Measurements from ENCODE around the gene GAB2.
"Not testable (repeated sequence)": the region's sequence is repeated elsewhere in the genome, so short reads cannot be mapped to it uniquely, and the experiment has no call there.

GAB2 gene

DNA sequence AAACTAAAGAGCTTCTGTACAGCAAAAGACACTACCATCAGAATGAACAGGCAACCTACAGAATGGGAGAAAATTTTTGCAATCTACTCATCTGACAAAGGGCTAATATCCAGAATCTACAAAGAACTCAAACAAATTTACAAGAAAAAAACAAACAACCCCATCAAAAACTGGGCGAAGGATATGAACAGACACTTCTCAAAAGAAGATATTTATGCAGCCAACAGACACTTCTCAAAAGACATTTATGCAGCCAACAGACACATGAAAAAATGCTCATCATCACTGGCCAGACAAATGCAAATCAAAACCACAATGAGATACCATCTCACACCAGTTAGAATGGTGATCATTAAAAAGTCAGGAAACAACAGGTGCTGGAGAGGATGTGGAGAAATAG lies 60.2 kb downstream of the GAB2 start:
- not testable (repeated sequence) for H3K9ac ChIP-seq (ENCODE audit: low read depth in 1 of 2, low read length in 2 of 2); H3K4me3 ChIP-seq (ENCODE audit: low read length in 2 of 2); H3K9me3 ChIP-seq (ENCODE audit: control insufficient read depth in 2 of 2, low read length in 2 of 2); H3K27me3 ChIP-seq (ENCODE audit: control insufficient read depth in 2 of 2, insufficient read depth in 2 of 2, low read length in 2 of 2); H3K4me1 ChIP-seq (ENCODE audit: control insufficient read depth in 2 of 2, insufficient read depth in 2 of 2, low read length in 2 of 2); H3K27ac ChIP-seq (ENCODE audit: low read depth in 2 of 2, low read length in 2 of 2); H3K36me3 ChIP-seq (ENCODE audit: control insufficient read depth in 2 of 2, insufficient read depth in 2 of 2, low read length in 2 of 2)

DNA sequence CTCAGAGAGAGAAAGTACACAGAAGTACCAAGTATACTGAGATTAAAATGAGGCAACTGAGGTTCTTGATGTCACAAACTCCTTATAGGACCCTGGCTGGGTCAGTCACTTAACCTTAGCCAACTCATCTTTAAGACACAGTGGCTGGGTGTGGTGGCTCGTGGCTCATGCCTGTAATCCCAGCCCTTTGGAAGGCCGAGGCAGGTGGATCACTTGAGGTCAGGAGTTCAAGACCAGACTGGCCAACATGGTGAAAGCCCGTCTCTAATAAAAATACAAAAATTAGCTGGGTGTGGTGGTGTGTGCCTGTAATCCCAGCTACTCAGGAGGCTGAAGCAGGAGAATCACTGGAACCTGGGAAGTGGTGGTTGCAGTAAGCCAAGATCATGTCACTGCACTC lies 61.9 kb downstream of the GAB2 start:
- not testable (repeated sequence) for H3K27ac ChIP-seq (ENCODE audit: low read depth in 2 of 2, low read length in 2 of 2); H3K36me3 ChIP-seq (ENCODE audit: control insufficient read depth in 2 of 2, insufficient read depth in 2 of 2, low read length in 2 of 2); H3K9ac ChIP-seq (ENCODE audit: low read depth in 1 of 2, low read length in 2 of 2); H3K9me3 ChIP-seq (ENCODE audit: control insufficient read depth in 2 of 2, low read length in 2 of 2); H3K27me3 ChIP-seq (ENCODE audit: control insufficient read depth in 2 of 2, insufficient read depth in 2 of 2, low read length in 2 of 2); H3K4me1 ChIP-seq (ENCODE audit: control insufficient read depth in 2 of 2, insufficient read depth in 2 of 2, low read length in 2 of 2); H3K4me3 ChIP-seq (ENCODE audit: low read length in 2 of 2)

DNA sequence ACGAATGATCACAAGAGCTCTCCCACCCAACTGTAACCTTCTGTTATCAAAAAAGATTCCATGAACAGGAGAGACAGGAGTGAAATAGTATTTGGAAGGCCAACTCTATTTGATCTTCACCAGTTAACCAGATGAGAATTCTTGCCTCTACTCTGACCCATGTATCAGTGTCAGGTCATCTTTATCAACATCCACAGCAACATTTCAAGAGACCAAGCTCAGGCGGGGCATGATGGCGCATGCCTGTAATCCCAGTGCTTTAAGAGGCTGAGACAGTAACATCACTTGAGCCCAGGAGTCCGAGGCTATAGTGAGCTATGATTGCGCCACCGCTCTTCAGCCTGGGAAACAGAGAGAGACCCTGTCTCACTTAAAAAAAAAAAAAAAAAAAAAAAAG lies 62.3 kb downstream of the GAB2 start:
- Histone ChIP-seq H3K36me3 (ENCODE audit: control insufficient read depth in 2 of 2, insufficient read depth in 2 of 2, low read length in 2 of 2) (no peaks in the 10 kb centered on the region), H3K9me3 (ENCODE audit: control insufficient read depth in 2 of 2, low read length in 2 of 2) (no peaks in the 10 kb centered on the region), H3K4me3 (ENCODE audit: low read length in 2 of 2) (peak overlapping the region in 1 of 2 donors; percentile 7), H3K27me3 (ENCODE audit: control insufficient read depth in 2 of 2, insufficient read depth in 2 of 2, low read length in 2 of 2) (no peaks in the 10 kb centered on the region), H3K27ac (ENCODE audit: low read depth in 2 of 2, low read length in 2 of 2) (no peak overlapping the region), H3K4me1 (ENCODE audit: control insufficient read depth in 2 of 2, insufficient read depth in 2 of 2, low read length in 2 of 2) (peaks cover 3 to 13% of the 10 kb centered on the region in 2 donors), H3K9ac (ENCODE audit: low read depth in 1 of 2, low read length in 2 of 2) (no peak overlapping the region)

DNA sequence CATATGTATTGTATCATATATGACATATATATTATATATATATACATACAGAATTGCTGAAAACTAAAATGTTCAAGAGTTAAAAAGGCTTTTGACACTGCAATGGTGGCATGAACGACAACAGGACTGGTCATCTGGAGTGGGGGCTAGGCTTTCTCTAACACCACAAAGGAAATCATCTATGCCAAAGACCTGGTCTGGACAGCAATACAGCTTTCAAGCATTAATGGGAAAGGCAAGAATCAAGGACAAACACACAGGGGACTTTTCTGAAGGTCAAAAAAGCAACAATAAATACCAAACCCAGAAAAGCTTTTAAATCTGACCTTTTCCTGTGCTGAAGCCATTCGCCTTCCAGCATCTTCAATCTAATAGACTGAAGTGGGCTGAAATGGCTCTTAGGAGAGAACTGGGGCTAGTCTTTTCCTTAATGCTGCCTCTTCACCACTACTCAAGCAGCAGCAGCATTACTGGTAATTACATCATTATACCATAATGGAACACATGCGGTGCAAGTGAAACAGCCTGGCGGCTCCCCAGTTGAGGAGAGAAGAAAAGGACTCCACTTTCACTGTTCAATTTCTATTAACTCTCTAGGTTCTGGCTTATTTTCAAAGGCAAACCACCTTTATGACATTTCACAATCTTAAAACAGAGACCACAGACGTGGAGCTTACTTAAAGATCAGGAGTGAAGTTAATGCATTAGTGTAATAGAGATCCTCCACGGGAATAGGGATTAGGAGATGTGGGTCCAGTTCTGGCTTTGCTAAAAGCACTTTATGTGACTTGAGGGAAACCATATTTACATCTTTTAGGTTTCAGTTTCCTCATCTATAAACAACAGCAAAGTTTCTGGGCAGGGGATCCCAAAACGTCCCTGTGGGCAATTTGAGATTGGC lies 63.0 kb downstream of the GAB2 start:
- Histone ChIP-seq H3K27ac (ENCODE audit: low read depth in 2 of 2, low read length in 2 of 2) (no peak overlapping the region), H3K4me1 (ENCODE audit: control insufficient read depth in 2 of 2, insufficient read depth in 2 of 2, low read length in 2 of 2) (peaks cover 9 to 19% of the 10 kb centered on the region in 2 donors), H3K9ac (ENCODE audit: low read depth in 1 of 2, low read length in 2 of 2) (no peak overlapping the region), H3K36me3 (ENCODE audit: control insufficient read depth in 2 of 2, insufficient read depth in 2 of 2, low read length in 2 of 2) (no peaks in the 10 kb centered on the region), H3K4me3 (ENCODE audit: low read length in 2 of 2) (peak overlapping the region in 1 of 2 donors; percentile 7), H3K27me3 (ENCODE audit: control insufficient read depth in 2 of 2, insufficient read depth in 2 of 2, low read length in 2 of 2) (no peaks in the 10 kb centered on the region), H3K9me3 (ENCODE audit: control insufficient read depth in 2 of 2, low read length in 2 of 2) (no peaks in the 10 kb centered on the region)

DNA sequence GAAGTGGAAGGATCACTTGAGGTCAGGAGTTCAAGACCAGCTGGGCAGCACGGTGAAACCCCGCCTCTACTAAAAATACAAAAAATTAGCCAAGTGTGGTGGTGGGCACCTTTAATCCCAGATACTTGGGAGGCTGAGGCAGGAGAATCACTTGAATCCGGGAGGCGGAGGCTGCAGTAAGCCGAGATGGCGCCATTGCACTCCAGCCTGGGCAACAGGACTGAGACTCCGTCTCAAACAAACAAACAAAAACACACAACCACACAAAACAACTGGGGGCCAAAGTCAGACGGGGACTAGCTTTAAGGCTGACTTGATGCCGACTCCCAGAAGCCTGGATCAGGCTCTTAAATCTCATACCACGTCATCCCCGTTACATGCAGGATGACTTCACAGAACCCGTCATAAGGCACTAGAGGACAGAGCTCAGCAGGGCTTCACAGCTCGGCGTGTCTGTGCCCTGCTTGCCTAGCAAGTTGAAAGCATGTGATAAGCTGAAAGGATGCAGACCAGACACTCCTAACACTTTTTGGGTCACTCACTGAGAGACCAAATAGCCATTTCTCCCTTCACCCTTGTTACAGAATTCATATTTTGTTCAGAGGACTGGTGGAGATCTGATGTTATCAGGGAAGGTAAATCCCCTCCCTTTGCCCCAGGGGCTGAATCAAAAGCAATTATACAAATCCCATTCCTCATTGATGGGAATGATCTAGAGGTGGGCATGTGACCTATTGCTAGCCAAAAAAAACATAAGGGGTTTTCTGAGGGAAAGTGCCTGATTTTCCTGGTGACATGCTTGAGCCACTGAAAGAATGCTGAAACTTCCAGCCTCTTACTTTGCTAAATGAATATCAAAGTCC lies 65.4 kb downstream of the GAB2 start:
- peaks cover 19 to 33% of the 10 kb centered on the region in 2 donors for H3K4me1 ChIP-seq (ENCODE audit: control insufficient read depth in 2 of 2, insufficient read depth in 2 of 2, low read length in 2 of 2)
- no peaks in the 10 kb centered on the region for H3K27me3 ChIP-seq (ENCODE audit: control insufficient read depth in 2 of 2, insufficient read depth in 2 of 2, low read length in 2 of 2)
- no peak overlapping the region for H3K9ac ChIP-seq (ENCODE audit: low read depth in 1 of 2, low read length in 2 of 2)
- no peaks in the 10 kb centered on the region for H3K9me3 ChIP-seq (ENCODE audit: control insufficient read depth in 2 of 2, low read length in 2 of 2)
- H3K36me3 ChIP-seq (ENCODE audit: control insufficient read depth in 2 of 2, insufficient read depth in 2 of 2, low read length in 2 of 2): no peaks in the 10 kb centered on the region
- H3K27ac ChIP-seq (ENCODE audit: low read depth in 2 of 2, low read length in 2 of 2): peak overlapping the region; percentile 49 to 81
- no peak overlapping the region for H3K4me3 ChIP-seq (ENCODE audit: low read length in 2 of 2)

DNA sequence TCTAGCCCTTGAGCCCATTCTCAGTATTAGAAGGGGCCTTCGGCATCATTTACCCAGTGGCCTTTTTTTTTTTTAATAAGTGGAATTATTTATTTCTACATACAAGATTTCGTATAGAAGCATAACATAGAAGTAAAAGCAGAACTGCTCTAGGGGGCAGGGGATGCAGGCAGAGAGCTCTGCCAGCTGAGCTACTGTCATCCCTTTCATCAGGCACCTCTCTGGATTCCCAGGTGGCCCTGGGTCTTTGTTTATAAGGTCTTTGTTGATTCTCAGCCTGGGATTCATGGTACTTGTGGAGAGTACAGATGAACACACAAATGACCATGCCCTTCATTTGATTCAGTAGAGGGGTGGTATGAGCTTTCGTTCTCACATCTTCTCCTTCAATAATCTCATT lies 66.4 kb downstream of the GAB2 start:
- Histone ChIP-seq H3K9me3 (ENCODE audit: control insufficient read depth in 2 of 2, low read length in 2 of 2) (no peaks in the 10 kb centered on the region), H3K27ac (ENCODE audit: low read depth in 2 of 2, low read length in 2 of 2) (peak overlapping the region; percentile 72 to 81), H3K9ac (ENCODE audit: low read depth in 1 of 2, low read length in 2 of 2) (no peak overlapping the region), H3K4me3 (ENCODE audit: low read length in 2 of 2) (peak overlapping the region in 1 of 2 donors; percentile 61), H3K36me3 (ENCODE audit: control insufficient read depth in 2 of 2, insufficient read depth in 2 of 2, low read length in 2 of 2) (no peaks in the 10 kb centered on the region), H3K4me1 (ENCODE audit: control insufficient read depth in 2 of 2, insufficient read depth in 2 of 2, low read length in 2 of 2) (peaks cover 19 to 33% of the 10 kb centered on the region in 2 donors), H3K27me3 (ENCODE audit: control insufficient read depth in 2 of 2, insufficient read depth in 2 of 2, low read length in 2 of 2) (no peaks in the 10 kb centered on the region)

DNA sequence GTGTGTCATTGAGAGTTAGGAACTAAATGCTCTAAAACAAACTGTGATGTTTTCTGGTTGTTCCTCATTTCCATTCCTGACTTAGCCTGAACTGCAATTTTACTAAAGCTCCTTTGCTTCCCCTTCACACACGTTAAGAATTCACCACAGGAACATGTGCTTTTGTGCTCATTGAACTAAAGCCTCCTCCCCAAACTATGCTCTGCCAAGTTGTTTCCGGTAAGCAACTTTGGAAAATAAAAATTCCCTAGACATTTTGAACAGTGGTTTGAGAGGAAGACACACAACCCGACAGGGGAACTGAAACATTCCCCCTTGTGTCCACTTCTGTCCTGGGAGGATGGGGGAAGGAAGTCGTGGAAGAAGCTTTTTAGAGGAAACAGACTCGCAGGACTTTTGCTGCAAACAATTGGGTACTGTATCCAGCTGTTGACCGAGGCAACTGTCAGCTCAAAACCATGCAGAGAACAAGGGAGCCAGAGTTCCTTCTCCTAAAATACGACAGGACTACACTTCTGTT lies 66.9 kb downstream of the GAB2 start:
- no peaks in the 10 kb centered on the region for H3K27me3 ChIP-seq (ENCODE audit: control insufficient read depth in 2 of 2, insufficient read depth in 2 of 2, low read length in 2 of 2)
- H3K4me1 ChIP-seq (ENCODE audit: control insufficient read depth in 2 of 2, insufficient read depth in 2 of 2, low read length in 2 of 2): peaks cover 19 to 33% of the 10 kb centered on the region in 2 donors
- peak overlapping the region; percentile 72 to 81 for H3K27ac ChIP-seq (ENCODE audit: low read depth in 2 of 2, low read length in 2 of 2)
- no peaks in the 10 kb centered on the region for H3K36me3 ChIP-seq (ENCODE audit: control insufficient read depth in 2 of 2, insufficient read depth in 2 of 2, low read length in 2 of 2)
- H3K4me3 ChIP-seq (ENCODE audit: low read length in 2 of 2): peak overlapping the region; percentile 6 to 61
- peak overlapping the region in 1 of 2 donors; percentile 46 for H3K9ac ChIP-seq (ENCODE audit: low read depth in 1 of 2, low read length in 2 of 2)
- H3K9me3 ChIP-seq (ENCODE audit: control insufficient read depth in 2 of 2, low read length in 2 of 2): no peaks in the 10 kb centered on the region

DNA sequence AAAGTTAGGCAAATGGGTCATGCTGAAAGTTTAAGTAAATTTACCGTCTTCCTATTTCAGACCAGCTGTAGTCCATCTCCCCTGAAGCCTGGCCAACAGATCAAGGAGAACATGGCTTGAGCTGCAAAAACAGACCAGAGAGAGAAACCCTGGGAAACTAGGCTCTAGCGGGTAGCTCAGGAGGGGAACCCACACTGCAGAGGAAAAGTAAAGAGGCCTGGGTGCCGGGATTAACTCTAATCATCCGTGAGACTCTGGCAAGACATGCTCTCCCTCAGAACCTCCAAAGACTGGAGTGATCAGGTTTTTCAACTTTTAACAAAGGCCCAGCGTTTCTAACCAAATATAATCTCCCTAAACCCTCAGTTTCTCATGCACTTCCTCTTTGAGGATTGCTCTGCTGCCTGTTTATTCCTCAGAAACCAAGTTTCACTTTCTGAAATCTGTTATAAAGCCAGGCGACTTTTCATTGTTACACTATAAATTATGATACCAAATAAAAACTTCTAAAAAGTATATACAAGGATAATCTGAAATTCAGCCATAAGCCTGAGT lies 67.5 kb downstream of the GAB2 start:
- Histone ChIP-seq H3K4me1 (ENCODE audit: control insufficient read depth in 2 of 2, insufficient read depth in 2 of 2, low read length in 2 of 2) (peaks cover 19 to 33% of the 10 kb centered on the region in 2 donors), H3K4me3 (ENCODE audit: low read length in 2 of 2) (peak overlapping the region; percentile 52 to 61), H3K9ac (ENCODE audit: low read depth in 1 of 2, low read length in 2 of 2) (peak overlapping the region; percentile 46 to 71), H3K36me3 (ENCODE audit: control insufficient read depth in 2 of 2, insufficient read depth in 2 of 2, low read length in 2 of 2) (no peaks in the 10 kb centered on the region), H3K27ac (ENCODE audit: low read depth in 2 of 2, low read length in 2 of 2) (peak overlapping the region; percentile 72 to 81), H3K27me3 (ENCODE audit: control insufficient read depth in 2 of 2, insufficient read depth in 2 of 2, low read length in 2 of 2) (no peaks in the 10 kb centered on the region), H3K9me3 (ENCODE audit: control insufficient read depth in 2 of 2, low read length in 2 of 2) (no peaks in the 10 kb centered on the region)

DNA sequence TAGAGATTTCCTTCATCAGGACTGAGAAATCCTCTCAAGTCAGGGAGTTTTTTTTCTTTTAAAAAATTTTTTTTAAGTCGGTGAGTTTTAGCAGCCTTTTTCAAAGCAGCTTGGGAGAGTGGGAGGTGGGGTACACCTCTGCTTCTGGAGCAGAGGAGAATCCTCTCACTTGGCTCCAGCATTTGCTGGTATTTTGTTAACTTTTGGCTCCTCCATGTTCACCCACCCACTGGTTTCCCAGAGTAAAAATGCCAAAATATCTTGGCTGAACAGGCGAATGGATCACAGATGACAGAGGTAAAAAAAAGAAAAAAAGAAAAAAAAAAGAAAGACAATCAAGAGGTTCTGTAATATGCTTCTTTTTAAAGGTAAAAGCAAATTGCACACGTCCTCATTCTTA lies 68.0 kb downstream of the GAB2 start:
- peak overlapping the region in 1 of 2 donors; percentile 46 for H3K9ac ChIP-seq (ENCODE audit: low read depth in 1 of 2, low read length in 2 of 2)
- peak overlapping the region; percentile 52 to 61 for H3K4me3 ChIP-seq (ENCODE audit: low read length in 2 of 2)
- H3K9me3 ChIP-seq (ENCODE audit: control insufficient read depth in 2 of 2, low read length in 2 of 2): no peaks in the 10 kb centered on the region
- H3K36me3 ChIP-seq (ENCODE audit: control insufficient read depth in 2 of 2, insufficient read depth in 2 of 2, low read length in 2 of 2): no peaks in the 10 kb centered on the region
- peak overlapping the region; percentile 72 to 81 for H3K27ac ChIP-seq (ENCODE audit: low read depth in 2 of 2, low read length in 2 of 2)
- H3K27me3 ChIP-seq (ENCODE audit: control insufficient read depth in 2 of 2, insufficient read depth in 2 of 2, low read length in 2 of 2): no peaks in the 10 kb centered on the region
- peaks cover 19 to 33% of the 10 kb centered on the region in 2 donors for H3K4me1 ChIP-seq (ENCODE audit: control insufficient read depth in 2 of 2, insufficient read depth in 2 of 2, low read length in 2 of 2)

Measured in mucosa of rectum (tissue), 2 donors.